NCI-H1930 (cell line): Measurements from ENCODE around the gene APOO.
"Not testable (repeated sequence)": the region's sequence is repeated elsewhere in the genome, so short reads cannot be mapped to it uniquely, and the experiment has no call there.

Source experiments
- DNase-seq, 2 experiments: peaks; one replicate each; lab custom pipeline; 2025; lab: John Stamatoyannopoulos, UW

APOO gene

GRCh38 chrX:23902419-23902818 is 5.3 kb downstream of the APOO start:
- peak; percentile 1 to 23 for DNase-seq

GRCh38 chrX:23901805-23902204 is 5.9 kb downstream of the APOO start:
- DNase-seq = peak; percentile 1 to 24

- no peak for DNase-seq
Observed at GRCh38 chrX:23901060-23901459, 6.7 kb downstream of the APOO start.

- no peak for DNase-seq
Observed at GRCh38 chrX:23900220-23900797, 7.4 kb downstream of the APOO start.

GRCh38 chrX:23898412-23898959 is 9.3 kb downstream of the APOO start:
- no peak for DNase-seq

- no peak for DNase-seq
Observed at GRCh38 chrX:23896981-23897380, 10.8 kb downstream of the APOO start.

- DNase-seq = not testable (repeated sequence)
Observed at GRCh38 chrX:23896539-23896938, 11.2 kb downstream of the APOO start.

GRCh38 chrX:23894993-23895392 is 12.7 kb downstream of the APOO start:
- not testable (repeated sequence) for DNase-seq

- no peak for DNase-seq
Observed at GRCh38 chrX:23890933-23891332, 16.8 kb downstream of the APOO start.

- no peak for DNase-seq
Observed at GRCh38 chrX:23888887-23889501, 18.7 kb downstream of the APOO start.

GRCh38 chrX:23887918-23888317 is 19.8 kb downstream of the APOO start:
- no peak for DNase-seq

- DNase-seq = no peak
Observed at GRCh38 chrX:23887451-23887850, 20.3 kb downstream of the APOO start.

- no peak for DNase-seq
Observed at GRCh38 chrX:23885803-23886202, 21.9 kb downstream of the APOO start.

GRCh38 chrX:23884427-23885024 is 23.2 kb downstream of the APOO start:
- no peak for DNase-seq

- DNase-seq = no peak
Observed at GRCh38 chrX:23883737-23884354, 23.9 kb downstream of the APOO start.

- no peak for DNase-seq
Observed at GRCh38 chrX:23879380-23880090, 28.2 kb downstream of the APOO start.

- DNase-seq = no peak
Observed at GRCh38 chrX:23871905-23872546, 35.7 kb downstream of the APOO start.

GRCh38 chrX:23870041-23870440 is 37.7 kb downstream of the APOO start:
- no peak for DNase-seq

- DNase-seq = no peak
Observed at GRCh38 chrX:23864742-23865326, 42.9 kb downstream of the APOO start.

GRCh38 chrX:23861952-23862351 is 45.8 kb downstream of the APOO start:
- DNase-seq = not testable (repeated sequence)

- DNase-seq = no peak
Observed at GRCh38 chrX:23861215-23861896, 46.4 kb downstream of the APOO start.
